Measurements from ENCODE around the gene RNF213. TPM values are rescaled to one million over a fixed set of nuclear protein-coding genes. Genes with fewer than 3 reads are reported as not detected.

Gene RNF213
- total RNA-seq, 1 experiment from 2014 or later: 61.4 TPM

- DNase-seq: no peak
- Histone ChIP-seq H3K9me3 (no peaks in the 10 kb centered on the region), H3K4me1 (no peaks in the 10 kb centered on the region), H3K4me3 (ENCODE audit: low read depth, low read length) (no peak overlapping the region), H3K36me3 (ENCODE audit: control insufficient read depth, insufficient read depth, low read length) (no peaks in the 10 kb centered on the region), H3K27me3 (replicated peaks; ENCODE audit: control insufficient read depth, insufficient read depth, low read length) (peaks cover 2% of the 10 kb centered on the region)
- no peak overlapping the region for H3K27ac Mint-ChIP-seq (ENCODE audit: unreplicated experiment)
- H3K27me3 Mint-ChIP-seq (ENCODE audit: insufficient read depth, unreplicated experiment): peaks cover 13% of the 10 kb centered on the region
- no peak overlapping the region for H3K4me3 Mint-ChIP-seq (ENCODE audit: unreplicated experiment)
- BruUV-seq (replicated peaks): no TSS peak
- ChIA-PET POLR2A (interaction anchor here (0.7 kb wide), 1 partner anchor 23 kb away, joined by 4 read pairs; no protein-coding TSS in a partner anchor), CTCF (no interaction called here)
- H3K4me1 Mint-ChIP-seq (ENCODE audit: low read depth, unreplicated experiment): no peaks in the 10 kb centered on the region
- intact Hi-C loops (cut with micrococcal nuclease; ENCODE audit: unreplicated experiment): no loop called here
- TF ChIP-seq CTCF (IDR thresholded peaks at IDR 0.05; ENCODE audit: insufficient read depth in 1 of 2, low read depth in 1 of 2, low read length in 1 of 2, severe bottlenecking in 1 of 2, unreplicated experiment in 1 of 2): no peak
- peaks cover 6% of the 10 kb centered on the region for H3K36me3 Mint-ChIP-seq (ENCODE audit: insufficient read depth, unreplicated experiment)
- H3K9me3 Mint-ChIP-seq (ENCODE audit: unreplicated experiment): no peaks in the 10 kb centered on the region
Observed at GRCh38 chr17:80431246-80432195, 170.9 kb downstream of the RNF213 start.

GRCh38 chr17:80432350-80432955, 171.8 kb downstream of the RNF213 start:
- DNase-seq: no peak
- Histone ChIP-seq H3K27me3 (replicated peaks; ENCODE audit: control insufficient read depth, insufficient read depth, low read length) (peaks cover 2% of the 10 kb centered on the region), H3K4me3 (ENCODE audit: low read depth, low read length) (no peak overlapping the region), H3K36me3 (ENCODE audit: control insufficient read depth, insufficient read depth, low read length) (no peaks in the 10 kb centered on the region), H3K4me1 (no peaks in the 10 kb centered on the region), H3K9me3 (no peaks in the 10 kb centered on the region)
- BruUV-seq (replicated peaks): no TSS peak
- no peak for TF ChIP-seq CTCF (IDR thresholded peaks at IDR 0.05; ENCODE audit: insufficient read depth in 1 of 2, low read depth in 1 of 2, low read length in 1 of 2, severe bottlenecking in 1 of 2, unreplicated experiment in 1 of 2)
- no peak overlapping the region for H3K4me3 Mint-ChIP-seq (ENCODE audit: unreplicated experiment)
- POLR2A ChIA-PET: no interaction called here
- no peaks in the 10 kb centered on the region for H3K9me3 Mint-ChIP-seq (ENCODE audit: unreplicated experiment)
- intact Hi-C loops (cut with micrococcal nuclease; ENCODE audit: unreplicated experiment): no loop called here
- H3K36me3 Mint-ChIP-seq (ENCODE audit: insufficient read depth, unreplicated experiment): no peaks in the 10 kb centered on the region
- CTCF ChIA-PET: no interaction called here
- H3K4me1 Mint-ChIP-seq (ENCODE audit: low read depth, unreplicated experiment): no peaks in the 10 kb centered on the region
- H3K27ac Mint-ChIP-seq (ENCODE audit: unreplicated experiment): no peak overlapping the region
- H3K27me3 Mint-ChIP-seq (ENCODE audit: insufficient read depth, unreplicated experiment): peaks cover 15% of the 10 kb centered on the region

DNA sequence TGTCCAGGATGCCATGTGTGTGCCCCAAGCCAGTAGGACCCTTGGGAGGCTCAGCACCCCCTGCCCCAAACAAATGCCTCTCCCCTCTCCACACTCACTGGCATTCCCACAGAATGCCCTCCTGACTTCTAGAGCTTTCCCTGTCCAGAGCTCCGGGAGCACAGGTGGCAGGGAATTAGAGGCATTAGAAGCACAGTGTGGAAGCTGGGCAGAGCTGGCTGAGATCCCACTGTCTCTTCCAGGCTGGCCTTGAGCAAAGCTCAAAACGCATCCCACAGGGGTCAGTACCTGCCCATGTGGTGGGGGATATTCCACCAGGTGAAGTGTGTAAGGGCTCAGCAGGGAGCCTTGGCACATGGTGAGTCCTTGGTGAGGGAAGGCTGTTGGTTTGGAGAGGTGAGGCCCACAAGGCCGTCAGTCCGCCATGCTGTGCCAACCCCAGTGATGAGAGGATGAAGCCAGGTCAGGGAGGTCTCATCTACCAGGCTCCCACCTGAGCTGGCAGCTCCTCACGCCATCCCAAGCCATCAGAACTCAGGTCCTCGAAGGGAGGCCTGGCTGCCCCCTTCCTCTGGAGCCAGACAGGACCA, 172.4 kb downstream of the RNF213 start:
- peaks cover 2% of the 10 kb centered on the region for H3K27me3 ChIP-seq (replicated peaks; ENCODE audit: control insufficient read depth, insufficient read depth, low read length)
- H3K9me3 ChIP-seq: no peaks in the 10 kb centered on the region
- Mint-ChIP-seq H3K4me3 (ENCODE audit: unreplicated experiment) (no peak overlapping the region), H3K36me3 (ENCODE audit: insufficient read depth, unreplicated experiment) (no peaks in the 10 kb centered on the region), H3K9me3 (ENCODE audit: unreplicated experiment) (no peaks in the 10 kb centered on the region), H3K4me1 (ENCODE audit: low read depth, unreplicated experiment) (no peaks in the 10 kb centered on the region), H3K27me3 (ENCODE audit: insufficient read depth, unreplicated experiment) (peaks cover 19% of the 10 kb centered on the region), H3K27ac (ENCODE audit: unreplicated experiment) (no peak overlapping the region)
- no peaks in the 10 kb centered on the region for H3K36me3 ChIP-seq (ENCODE audit: control insufficient read depth, insufficient read depth, low read length)
- intact Hi-C loops (cut with micrococcal nuclease; ENCODE audit: unreplicated experiment): no loop called here
- POLR2A ChIA-PET: no interaction called here
- CTCF ChIA-PET: no interaction called here
- no peaks in the 10 kb centered on the region for H3K4me1 ChIP-seq
- no peak for TF ChIP-seq CTCF (IDR thresholded peaks at IDR 0.05; ENCODE audit: insufficient read depth in 1 of 2, low read depth in 1 of 2, low read length in 1 of 2, severe bottlenecking in 1 of 2, unreplicated experiment in 1 of 2)
- no peak for DNase-seq
- H3K4me3 ChIP-seq (ENCODE audit: low read depth, low read length): no peak overlapping the region
- no TSS peak for BruUV-seq (replicated peaks)

Measured in Caco-2 (cell line).